MM.1S (cell line): ENCODE measurements around the gene TWSG1.

ENCODE experiments used
- CTCF ChIP-seq: fragments of 300-600 bp; sonication (generic); IDR thresholded peaks from 2 replicates; pipeline ENCODE4 v1.5.1; 2016; ENCODE audit warnings: antibody characterized with exemption, low read length, mixed read lengths
- EZH2phosphoT487 ChIP-seq: fragments of 300-600 bp; sonication (generic); IDR thresholded peaks from 2 replicates; pipeline ENCODE4 v1.6.1; 2018; ENCODE audit warnings: antibody characterized with exemption, low read length

DNA sequence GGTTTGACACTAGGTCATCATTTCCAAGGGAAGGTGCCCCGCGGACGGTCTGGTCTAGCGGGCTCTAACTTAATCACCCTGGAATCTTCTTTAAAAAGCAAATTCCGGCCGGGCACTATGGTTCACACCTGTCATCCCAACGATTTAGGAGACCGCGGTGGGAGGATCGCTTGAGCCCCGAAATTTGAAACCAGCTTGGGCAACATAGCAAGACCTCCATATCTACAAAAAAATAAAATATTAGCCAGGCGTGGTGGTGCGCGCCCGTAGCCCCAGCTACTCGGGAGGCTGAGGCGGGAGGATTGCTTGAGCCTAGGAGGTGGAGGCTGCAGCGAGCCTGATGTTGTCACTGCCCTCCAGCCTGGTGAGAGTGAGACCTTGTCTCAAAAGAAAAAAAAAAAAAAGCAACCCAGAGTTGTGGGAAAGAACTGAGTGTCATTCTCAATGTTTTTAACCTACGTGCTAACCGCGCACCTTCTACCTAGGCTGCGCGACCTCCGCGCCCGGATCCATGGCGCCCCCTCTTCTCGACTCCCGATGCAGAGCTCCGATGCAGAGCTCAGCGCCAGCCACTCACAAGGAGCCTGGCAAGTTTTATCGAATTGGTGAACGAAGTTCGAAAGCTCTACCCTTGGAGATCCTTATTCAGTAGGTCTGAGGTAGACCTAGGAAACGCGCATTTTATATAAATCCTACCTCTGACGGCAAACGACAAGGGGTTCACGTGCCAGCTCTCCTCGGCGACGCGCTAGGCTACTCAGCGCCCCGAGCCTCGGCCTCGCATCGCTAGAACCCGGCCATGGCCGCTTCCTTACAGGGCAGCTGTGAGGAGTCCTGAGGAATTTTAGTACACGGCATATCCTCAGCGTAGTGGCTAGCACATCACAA, 888 bp upstream of the TWSG1 start:
- TF ChIP-seq CTCF (no peak), EZH2phosphoT487 (no peak)
